GM20000 (cell line): Measurements from ENCODE around the gene TSPAN33.

Experiments
- DNase-seq: peaks from one replicate; pipeline ENCODE4 v3.0.0; 2012; ENCODE audit warnings: low spot score
- TF ChIP-seq, protein P1 (sequence below): IDR thresholded peaks from 2 replicates; pipeline ENCODE4 v1.5.1; 2012; ENCODE audit warnings: mild to moderate bottlenecking, control low read depth; ENCODE audit errors: extremely low read depth, missing control alignments

The TSPAN33 gene

GRCh38 chr7:129184981-129185670, 40.6 kb downstream of the TSPAN33 start:
- DNase-seq: no peak
- TF ChIP-seq, protein P1, sequence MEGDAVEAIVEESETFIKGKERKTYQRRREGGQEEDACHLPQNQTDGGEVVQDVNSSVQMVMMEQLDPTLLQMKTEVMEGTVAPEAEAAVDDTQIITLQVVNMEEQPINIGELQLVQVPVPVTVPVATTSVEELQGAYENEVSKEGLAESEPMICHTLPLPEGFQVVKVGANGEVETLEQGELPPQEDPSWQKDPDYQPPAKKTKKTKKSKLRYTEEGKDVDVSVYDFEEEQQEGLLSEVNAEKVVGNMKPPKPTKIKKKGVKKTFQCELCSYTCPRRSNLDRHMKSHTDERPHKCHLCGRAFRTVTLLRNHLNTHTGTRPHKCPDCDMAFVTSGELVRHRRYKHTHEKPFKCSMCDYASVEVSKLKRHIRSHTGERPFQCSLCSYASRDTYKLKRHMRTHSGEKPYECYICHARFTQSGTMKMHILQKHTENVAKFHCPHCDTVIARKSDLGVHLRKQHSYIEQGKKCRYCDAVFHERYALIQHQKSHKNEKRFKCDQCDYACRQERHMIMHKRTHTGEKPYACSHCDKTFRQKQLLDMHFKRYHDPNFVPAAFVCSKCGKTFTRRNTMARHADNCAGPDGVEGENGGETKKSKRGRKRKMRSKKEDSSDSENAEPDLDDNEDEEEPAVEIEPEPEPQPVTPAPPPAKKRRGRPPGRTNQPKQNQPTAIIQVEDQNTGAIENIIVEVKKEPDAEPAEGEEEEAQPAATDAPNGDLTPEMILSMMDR: no peak

- TF ChIP-seq, protein P1: no peak
- no peak for DNase-seq
These were observed 42.3 kb downstream of the TSPAN33 start for GRCh38 chr7:129186749-129187260.

- DNase-seq: peak; percentile 26
- TF ChIP-seq, protein P1: no peak
These were observed 43.3 kb downstream of the TSPAN33 start for GRCh38 chr7:129187681-129188371.

DNA sequence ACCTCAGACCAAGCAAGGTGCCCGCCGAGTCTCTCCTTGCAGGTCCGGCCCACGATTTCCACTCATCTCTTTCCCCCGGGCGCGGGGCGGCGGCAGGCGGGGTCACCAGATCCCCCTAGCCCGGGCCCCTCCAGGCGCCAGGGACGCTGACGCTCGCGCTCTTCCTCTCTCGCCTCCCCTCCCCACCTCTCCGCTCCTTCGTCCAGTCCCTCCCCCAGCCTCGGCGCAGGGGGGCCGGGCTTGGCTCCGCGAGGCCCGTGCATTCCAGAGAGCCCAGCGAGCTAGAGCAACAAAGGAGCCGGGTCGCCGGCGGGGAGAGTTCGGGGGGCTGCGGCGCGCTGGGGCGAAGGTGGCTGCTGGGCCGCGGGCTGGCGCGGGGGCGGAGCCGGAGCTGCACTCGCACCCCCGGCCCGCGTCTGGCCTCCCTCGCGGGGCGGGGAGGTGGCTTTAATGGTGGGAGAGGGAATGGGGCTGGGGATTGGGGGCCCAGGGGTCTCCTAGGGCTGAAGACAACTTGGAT, 43.9 kb downstream of the TSPAN33 start, which contains the start of gene SMO:
SMO (plus strand) TSS at position 262 of the 520 bp plus-strand sequence. CDS start 519 bp downstream, outside the sequence.
- TF ChIP-seq, protein P1: no peak
- peak; percentile 79 for DNase-seq

GRCh38 chr7:129188892-129189660, 44.6 kb downstream of the TSPAN33 start:
- TF ChIP-seq, protein P1: no peak
- DNase-seq: peak; percentile 68

DNA sequence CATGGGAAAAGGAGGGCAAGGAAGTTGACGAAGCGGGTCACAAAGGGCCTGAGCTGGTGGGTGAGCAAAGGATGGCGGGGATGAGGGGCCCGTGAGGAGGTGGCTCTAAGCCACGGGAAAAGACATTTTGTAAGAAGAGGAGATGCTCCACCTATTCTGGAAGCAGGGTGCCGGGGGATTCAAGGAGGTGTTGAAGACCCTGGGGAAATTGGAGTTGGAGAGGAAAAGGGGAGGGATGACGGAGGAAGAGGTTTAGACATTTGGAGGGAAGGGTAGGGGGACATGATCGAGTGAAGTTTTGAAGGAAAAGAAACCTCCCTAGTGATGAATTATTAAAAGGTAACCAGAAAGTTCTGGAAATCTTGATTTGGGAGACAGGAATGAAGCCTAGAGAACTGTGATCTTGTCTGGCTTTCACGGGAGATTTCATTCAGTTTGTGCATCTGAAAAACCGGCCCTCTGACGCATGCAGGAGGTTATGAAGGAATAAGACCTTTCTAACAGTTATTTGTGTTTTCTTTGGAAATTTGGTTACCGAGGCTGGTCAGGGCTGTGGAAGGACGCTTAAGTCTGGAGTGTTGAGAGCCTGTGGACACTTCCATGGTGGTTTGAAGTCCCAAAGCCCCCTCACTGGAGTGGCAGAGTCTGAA, 45.3 kb downstream of the TSPAN33 start:
- no peak for DNase-seq
- TF ChIP-seq, protein P1: no peak
